AG09309 (cell line): ENCODE measurements around the gene BABAM2.
A peak's percentile ranks its signal among the peaks of the same experiment; 100 is the strongest.

Experiments
- DNase-seq: peaks from one replicate; pipeline ENCODE4 v3.0.0-alpha.2; 2010; ENCODE audit warnings: low read depth
- H3K4me3 ChIP-seq: 2 replicates; pipeline ENCODE4 v1.5.1; 2011; ENCODE audit warnings: mild to moderate bottlenecking, low read depth, low read length, moderate library complexity; ENCODE audit not compliant: control insufficient read depth
- TF ChIP-seq, protein P1 (sequence below): IDR thresholded peaks from 2 replicates; pipeline ENCODE4 v1.5.1; 2011; ENCODE audit warnings: mild to moderate bottlenecking, low read depth, low read length, inconsistent platforms; ENCODE audit not compliant: insufficient read depth, control insufficient read depth; ENCODE audit errors: missing control alignments

The BABAM2 gene

DNA sequence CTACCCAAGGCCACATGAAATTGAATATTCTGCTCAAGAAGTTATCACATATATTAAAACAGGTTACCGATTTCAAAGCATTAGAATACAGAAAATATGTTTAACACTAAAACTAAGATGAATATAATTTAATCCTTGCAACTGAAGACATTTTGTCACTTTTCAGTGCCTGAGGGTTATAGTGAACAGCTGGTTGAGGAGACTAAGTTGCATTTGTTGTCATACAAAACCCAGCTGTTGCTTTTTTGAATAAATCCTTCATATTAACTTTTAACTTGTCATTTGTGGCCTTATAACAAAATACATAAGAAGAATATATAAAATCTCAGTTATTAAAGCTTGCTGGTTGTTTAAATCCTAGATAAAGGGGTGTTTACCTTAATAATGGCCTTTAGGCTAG lies 37.8 kb upstream of the BABAM2 start:
- no peak overlapping the region for H3K4me3 ChIP-seq
- no peak for DNase-seq
- TF ChIP-seq, protein P1, sequence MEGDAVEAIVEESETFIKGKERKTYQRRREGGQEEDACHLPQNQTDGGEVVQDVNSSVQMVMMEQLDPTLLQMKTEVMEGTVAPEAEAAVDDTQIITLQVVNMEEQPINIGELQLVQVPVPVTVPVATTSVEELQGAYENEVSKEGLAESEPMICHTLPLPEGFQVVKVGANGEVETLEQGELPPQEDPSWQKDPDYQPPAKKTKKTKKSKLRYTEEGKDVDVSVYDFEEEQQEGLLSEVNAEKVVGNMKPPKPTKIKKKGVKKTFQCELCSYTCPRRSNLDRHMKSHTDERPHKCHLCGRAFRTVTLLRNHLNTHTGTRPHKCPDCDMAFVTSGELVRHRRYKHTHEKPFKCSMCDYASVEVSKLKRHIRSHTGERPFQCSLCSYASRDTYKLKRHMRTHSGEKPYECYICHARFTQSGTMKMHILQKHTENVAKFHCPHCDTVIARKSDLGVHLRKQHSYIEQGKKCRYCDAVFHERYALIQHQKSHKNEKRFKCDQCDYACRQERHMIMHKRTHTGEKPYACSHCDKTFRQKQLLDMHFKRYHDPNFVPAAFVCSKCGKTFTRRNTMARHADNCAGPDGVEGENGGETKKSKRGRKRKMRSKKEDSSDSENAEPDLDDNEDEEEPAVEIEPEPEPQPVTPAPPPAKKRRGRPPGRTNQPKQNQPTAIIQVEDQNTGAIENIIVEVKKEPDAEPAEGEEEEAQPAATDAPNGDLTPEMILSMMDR: no peak

DNA sequence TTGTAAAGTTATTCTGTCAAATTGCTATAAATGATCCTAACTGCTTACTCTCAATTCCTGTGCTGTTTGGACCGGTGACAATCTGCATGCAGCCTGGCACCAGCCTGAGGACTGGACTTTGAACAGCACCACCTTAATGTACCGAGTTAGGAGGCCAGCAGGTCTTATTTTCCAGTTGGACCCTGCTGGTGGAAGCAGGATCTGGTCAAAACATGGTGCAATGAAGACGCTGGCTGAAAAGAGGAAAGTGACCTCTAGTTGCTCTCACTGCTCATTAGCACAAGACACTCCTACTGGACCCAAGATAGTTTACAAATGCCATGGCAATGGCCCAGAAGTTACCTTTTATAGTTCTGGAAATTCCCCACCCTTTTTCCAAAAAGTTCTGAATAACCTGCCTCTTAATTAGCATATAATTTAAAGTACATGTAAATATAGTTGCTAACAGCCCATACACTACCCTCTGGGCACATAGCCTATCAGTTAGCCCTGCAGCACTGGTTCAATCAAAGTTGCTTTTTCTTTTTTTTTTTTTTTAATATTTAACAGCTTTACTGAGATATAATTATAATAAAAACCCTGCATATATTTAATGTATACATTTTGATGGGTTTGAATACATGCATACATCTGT lies 36.2 kb upstream of the BABAM2 start:
- H3K4me3 ChIP-seq: no peak overlapping the region
- TF ChIP-seq, protein P1: no peak
- no peak for DNase-seq

DNA sequence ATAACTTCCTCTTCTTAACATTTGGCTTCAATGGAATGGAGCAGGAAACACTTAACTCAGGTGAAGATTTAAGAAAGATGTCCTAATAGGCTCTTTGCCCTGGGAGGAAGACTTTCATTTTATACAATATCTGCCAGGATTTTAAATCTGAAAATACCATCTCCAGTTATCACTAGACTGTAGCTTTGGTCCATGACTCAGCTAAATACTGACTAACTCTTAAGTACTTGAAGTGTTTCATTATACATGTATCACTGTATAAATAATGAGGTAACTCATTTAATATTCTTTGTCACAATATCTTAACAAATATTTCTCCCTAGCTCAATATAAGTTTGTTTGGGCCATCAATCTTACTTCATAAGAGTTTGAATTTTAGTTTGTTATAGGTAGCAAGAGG lies 35.1 kb upstream of the BABAM2 start:
- DNase-seq: peak; percentile 29
- TF ChIP-seq, protein P1: no peak
- H3K4me3 ChIP-seq: no peak overlapping the region

DNA sequence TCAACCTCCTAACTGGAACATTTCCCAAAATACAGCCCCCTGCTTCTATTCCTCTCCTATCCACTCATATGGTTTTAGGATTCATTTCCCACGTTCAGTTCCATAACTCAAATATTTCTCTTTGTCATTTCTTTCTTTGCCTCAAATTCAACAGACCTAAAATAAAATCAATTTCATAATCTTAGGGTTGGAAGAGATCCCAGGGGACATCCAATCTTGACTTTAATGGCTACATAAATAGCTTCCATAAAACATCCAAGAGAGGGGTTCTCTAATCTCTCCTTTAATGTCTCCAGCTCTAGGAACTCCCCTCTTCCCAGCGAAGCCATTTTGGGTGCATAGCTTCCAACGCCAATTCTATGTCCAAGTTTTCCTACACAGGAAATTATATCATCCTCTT lies 34.1 kb upstream of the BABAM2 start:
- no peak overlapping the region for H3K4me3 ChIP-seq
- TF ChIP-seq, protein P1: no peak
- no peak for DNase-seq

DNA sequence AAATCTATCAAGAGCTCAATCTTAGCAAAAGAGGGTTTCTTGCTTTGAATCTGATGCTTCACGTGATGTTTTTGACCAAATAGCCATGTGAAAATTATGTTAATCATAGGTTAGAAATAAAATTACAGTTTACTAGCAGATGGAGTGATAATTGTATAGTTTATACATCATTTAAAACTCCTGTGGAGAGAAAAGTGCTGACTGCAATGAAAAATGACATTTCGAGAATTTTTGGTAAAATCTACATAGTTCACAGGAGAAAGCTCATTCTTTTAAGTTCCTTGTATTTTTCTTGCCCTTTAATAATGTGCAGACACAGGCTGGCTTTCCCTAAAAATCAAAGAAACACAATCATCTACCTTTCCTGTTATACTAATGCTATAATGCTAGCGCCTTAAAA lies 33.6 kb upstream of the BABAM2 start:
- no peak overlapping the region for H3K4me3 ChIP-seq
- DNase-seq: no peak
- TF ChIP-seq, protein P1: no peak

DNA sequence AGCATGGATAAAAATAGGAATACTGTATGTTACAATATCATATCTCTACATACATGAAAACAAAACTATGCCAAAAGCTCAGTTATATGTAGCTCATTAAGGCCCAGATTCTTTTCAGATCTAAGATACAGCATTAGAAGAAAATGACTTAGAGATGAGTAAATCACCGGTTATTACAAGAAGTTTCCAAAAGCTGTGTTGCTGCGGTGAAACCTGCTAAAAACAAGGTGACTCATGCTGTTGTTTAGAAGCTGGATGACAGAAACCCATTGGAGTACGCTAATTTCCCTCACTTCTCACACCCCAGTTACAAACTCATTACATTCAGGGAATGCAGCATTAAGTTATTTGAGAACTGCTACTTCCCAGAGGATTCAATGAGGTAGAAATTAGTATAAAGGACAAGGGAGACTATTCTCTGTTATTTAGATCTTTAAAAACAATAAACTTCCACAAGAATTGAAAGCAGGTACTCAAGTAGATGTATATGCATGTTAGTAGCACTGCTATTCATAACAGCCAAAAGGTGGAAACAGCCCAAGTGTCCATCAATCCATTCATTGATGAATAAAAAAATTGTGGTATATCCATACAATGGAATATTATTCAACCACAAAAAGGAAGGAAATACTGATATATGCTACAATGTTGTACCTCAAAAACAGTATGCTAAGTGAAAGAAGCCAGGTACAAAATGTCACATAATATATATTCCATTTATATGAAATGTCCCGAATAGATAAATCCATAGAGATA lies 32.9 kb upstream of the BABAM2 start:
- no peak overlapping the region for H3K4me3 ChIP-seq
- TF ChIP-seq, protein P1: no peak
- peak; percentile 33 for DNase-seq
